ENCODE results near the gene CHST6. TPM values are rescaled to one million over a fixed set of nuclear protein-coding genes. Genes with fewer than 3 reads are reported as not detected.
"Not testable (repeated sequence)": the region's sequence is repeated elsewhere in the genome, so short reads cannot be mapped to it uniquely, and the experiment has no call there.

CHST6 gene
- total RNA-seq: under 1 TPM in 1 of 2 donors, not detected in 1; 0.08 TPM

GRCh38 chr16:75495076-75495674 lies at the start of gene CHST6:
Gene CHST6 (minus strand): TSS chr16:75495441. CDS start chr16:75479828, 15,613 bp downstream.
- DNase-seq (ENCODE audit: low spot score) (no peak), ATAC-seq (peak; percentile 74 to 82)
- Mint-ChIP-seq H3K27ac (no peak within 1 kb of the TSS), H3K4me3 (peak within 1 kb of the TSS; percentile 27), H3K36me3 (no peaks in the 10 kb centered on the region), H3K27me3 (peaks cover 0 to 9% of the 10 kb centered on the region in 2 donors), H3K9me3 (no peaks in the 10 kb centered on the region), H3K4me1 (ENCODE audit: low read depth in 2 of 2) (peaks cover 0 to 5% of the 10 kb centered on the region in 2 donors)

- H3K27me3 Mint-ChIP-seq; DNase-seq (ENCODE audit: low spot score); H3K36me3 Mint-ChIP-seq; H3K27ac Mint-ChIP-seq; H3K4me1 Mint-ChIP-seq (ENCODE audit: low read depth in 2 of 2); H3K9me3 Mint-ChIP-seq; H3K4me3 Mint-ChIP-seq; ATAC-seq: not testable (repeated sequence)
These were observed 47.2 kb upstream of the CHST6 start for GRCh38 chr16:75542462-75542861.

- no peak overlapping the region for H3K4me3 Mint-ChIP-seq
- no peak for ATAC-seq
- no peaks in the 10 kb centered on the region for H3K4me1 Mint-ChIP-seq (ENCODE audit: low read depth in 2 of 2)
- no peak overlapping the region for H3K27ac Mint-ChIP-seq
- no peaks in the 10 kb centered on the region for H3K9me3 Mint-ChIP-seq
- H3K27me3 Mint-ChIP-seq: no peaks in the 10 kb centered on the region
- DNase-seq (ENCODE audit: low spot score): no peak
- H3K36me3 Mint-ChIP-seq: no peaks in the 10 kb centered on the region
These were observed 46.0 kb upstream of the CHST6 start for GRCh38 chr16:75541236-75541635.

- ATAC-seq: peak in 1 of 2 donors; percentile 32
- H3K4me3 Mint-ChIP-seq; H3K9me3 Mint-ChIP-seq; DNase-seq (ENCODE audit: low spot score); H3K4me1 Mint-ChIP-seq (ENCODE audit: low read depth in 2 of 2); H3K27ac Mint-ChIP-seq; H3K27me3 Mint-ChIP-seq; H3K36me3 Mint-ChIP-seq: not testable (repeated sequence)
These were observed 43.8 kb upstream of the CHST6 start for GRCh38 chr16:75538882-75539565.

- H3K27me3 Mint-ChIP-seq: no peaks in the 10 kb centered on the region
- H3K27ac Mint-ChIP-seq: no peak overlapping the region
- no peaks in the 10 kb centered on the region for H3K9me3 Mint-ChIP-seq
- no peaks in the 10 kb centered on the region for H3K4me1 Mint-ChIP-seq (ENCODE audit: low read depth in 2 of 2)
- H3K36me3 Mint-ChIP-seq: no peaks in the 10 kb centered on the region
- DNase-seq (ENCODE audit: low spot score) (no peak), ATAC-seq (no peak)
- no peak overlapping the region for H3K4me3 Mint-ChIP-seq
These were observed 42.5 kb upstream of the CHST6 start for GRCh38 chr16:75537776-75538175.

- Mint-ChIP-seq H3K27me3 (no peaks in the 10 kb centered on the region), H3K4me3 (no peak within 1 kb of the TSS), H3K27ac (no peak within 1 kb of the TSS), H3K9me3 (no peaks in the 10 kb centered on the region), H3K36me3 (no peaks in the 10 kb centered on the region), H3K4me1 (ENCODE audit: low read depth in 2 of 2) (no peaks in the 10 kb centered on the region)
- ATAC-seq (no peak), DNase-seq (ENCODE audit: low spot score) (no peak)
These were observed 40.7 kb upstream of the CHST6 start, which contains the start of gene CHST5 for GRCh38 chr16:75535901-75536300. Gene CHST5 (minus strand): TSS chr16:75536108. CDS start chr16:75530384, 5,724 bp downstream.

GRCh38 chr16:75535211-75535843 lies 40.1 kb upstream of the CHST6 start:
- Mint-ChIP-seq H3K4me3 (no peak overlapping the region), H3K36me3 (no peaks in the 10 kb centered on the region), H3K27me3 (no peaks in the 10 kb centered on the region), H3K4me1 (ENCODE audit: low read depth in 2 of 2) (no peaks in the 10 kb centered on the region), H3K27ac (no peak overlapping the region), H3K9me3 (no peaks in the 10 kb centered on the region)
- no peak for DNase-seq (ENCODE audit: low spot score)
- ATAC-seq: no peak

GRCh38 chr16:75534560-75535205 lies 39.4 kb upstream of the CHST6 start:
- ATAC-seq (no peak), DNase-seq (ENCODE audit: low spot score) (no peak)
- no peaks in the 10 kb centered on the region for H3K9me3 Mint-ChIP-seq
- no peaks in the 10 kb centered on the region for H3K36me3 Mint-ChIP-seq
- H3K27me3 Mint-ChIP-seq: no peaks in the 10 kb centered on the region
- no peak overlapping the region for H3K27ac Mint-ChIP-seq
- no peaks in the 10 kb centered on the region for H3K4me1 Mint-ChIP-seq (ENCODE audit: low read depth in 2 of 2)
- no peak overlapping the region for H3K4me3 Mint-ChIP-seq

GRCh38 chr16:75532791-75533190 lies 37.5 kb upstream of the CHST6 start:
- H3K27ac Mint-ChIP-seq: no peak overlapping the region
- no peak overlapping the region for H3K4me3 Mint-ChIP-seq
- DNase-seq (ENCODE audit: low spot score) (no peak), ATAC-seq (no peak)
- H3K27me3 Mint-ChIP-seq: no peaks in the 10 kb centered on the region
- no peaks in the 10 kb centered on the region for H3K36me3 Mint-ChIP-seq
- no peaks in the 10 kb centered on the region for H3K4me1 Mint-ChIP-seq (ENCODE audit: low read depth in 2 of 2)
- no peaks in the 10 kb centered on the region for H3K9me3 Mint-ChIP-seq

- Mint-ChIP-seq H3K36me3 (no peaks in the 10 kb centered on the region), H3K27ac (no peak overlapping the region), H3K27me3 (no peaks in the 10 kb centered on the region), H3K9me3 (no peaks in the 10 kb centered on the region), H3K4me3 (no peak overlapping the region), H3K4me1 (ENCODE audit: low read depth in 2 of 2) (no peaks in the 10 kb centered on the region)
- no peak for ATAC-seq
- DNase-seq (ENCODE audit: low spot score): no peak
These were observed 37.0 kb upstream of the CHST6 start for GRCh38 chr16:75532142-75532765.

GRCh38 chr16:75529959-75530358 lies 34.7 kb upstream of the CHST6 start:
- Mint-ChIP-seq H3K27me3 (no peaks in the 10 kb centered on the region), H3K36me3 (no peaks in the 10 kb centered on the region)

GRCh38 chr16:75529056-75529905 lies 34.0 kb upstream of the CHST6 start:
- Mint-ChIP-seq H3K9me3 (no peaks in the 10 kb centered on the region), H3K4me3 (no peak overlapping the region), H3K4me1 (ENCODE audit: low read depth in 2 of 2) (no peaks in the 10 kb centered on the region), H3K27me3 (no peaks in the 10 kb centered on the region), H3K36me3 (no peaks in the 10 kb centered on the region), H3K27ac (no peak overlapping the region)
- ATAC-seq (no peak), DNase-seq (ENCODE audit: low spot score) (no peak)

More at GRCh38 chr16:75529959-75530358, 34.7 kb upstream of the CHST6 start:
- no peak overlapping the region for H3K27ac Mint-ChIP-seq
- no peak overlapping the region for H3K4me3 Mint-ChIP-seq
- H3K4me1 Mint-ChIP-seq (ENCODE audit: low read depth in 2 of 2): no peaks in the 10 kb centered on the region
- ATAC-seq (no peak), DNase-seq (ENCODE audit: low spot score) (no peak)
- no peaks in the 10 kb centered on the region for H3K9me3 Mint-ChIP-seq

GRCh38 chr16:75527825-75528299 lies 32.6 kb upstream of the CHST6 start:
- DNase-seq (ENCODE audit: low spot score) (no peak), ATAC-seq (no peak)
- Mint-ChIP-seq H3K36me3 (no peaks in the 10 kb centered on the region), H3K4me1 (ENCODE audit: low read depth in 2 of 2) (no peaks in the 10 kb centered on the region), H3K9me3 (no peaks in the 10 kb centered on the region), H3K4me3 (no peak overlapping the region), H3K27me3 (no peaks in the 10 kb centered on the region), H3K27ac (no peak overlapping the region)
